Right ventricle myocardium superior (tissue), 1 donor: ENCODE results near the gene LRRC38. TPM values are rescaled to one million over a fixed set of nuclear protein-coding genes. Genes with fewer than 3 reads are reported as not detected.

Experiments used
- total RNA-seq: library from RNA; stranded (reverse); fragmentation: NEBNext Ultra II Directional; extraction: Animal tissue kit (Norgen Biotek cat#: 25700); gene quantifications from one replicate; pipeline ENCODE4 v1.2.1, GENCODE V29; 2021
- donor health status: DM: no; HTN: yes; CAD: no; lungs with severe emphysema.

LRRC38 gene
- total RNA-seq, 1 donor from 2014 or later = not detected

Other genes with a start within 250 kb of the LRRC38 start
- not detected for gene PRAMEF8, start 228.9 kb downstream of the LRRC38 start, total RNA-seq
- not detected for gene PRAMEF33, start 210.5 kb downstream of the LRRC38 start, total RNA-seq
- not detected for gene PRAMEF15, start 198.4 kb downstream of the LRRC38 start, total RNA-seq
- not detected for gene PRAMEF14, start 166.9 kb downstream of the LRRC38 start, total RNA-seq
- gene PRAMEF19, start 142.1 kb downstream of the LRRC38 start, total RNA-seq = not detected
- gene PRAMEF17, start 124.4 kb downstream of the LRRC38 start, total RNA-seq = not detected
- not detected for gene PRAMEF20, start 103.6 kb downstream of the LRRC38 start, total RNA-seq
- 20.3 TPM for gene PDPN, start 69.8 kb upstream of the LRRC38 start, total RNA-seq
- gene PRDM2, start 186.2 kb upstream of the LRRC38 start, total RNA-seq = 32.9 TPM